ENCODE results near the gene ACTR6. TPM values are rescaled to one million over a fixed set of nuclear protein-coding genes. Genes with fewer than 3 reads are reported as not detected.
"Not testable (repeated sequence)": the region's sequence is repeated elsewhere in the genome, so short reads cannot be mapped to it uniquely, and the experiment has no call there.

ACTR6 gene
- total and polyA plus RNA-seq, 2 experiments from 2014 or later = 25.1 to 29.7 TPM

GRCh38 chr12:100253437-100253836, 52.8 kb downstream of the ACTR6 start:
- TF ChIP-seq EZH2 (IDR thresholded peaks at IDR 0.05; ENCODE audit: insufficient read depth, poor library complexity, severe bottlenecking) (no peak), EZH2phosphoT487 (IDR thresholded peaks at IDR 0.05; ENCODE audit: insufficient read depth, low read depth) (no peak)
- Histone ChIP-seq H3K4me1 (ENCODE audit: insufficient read depth) (peaks cover 13% of the 10 kb centered on the region), H3K36me3 (ENCODE audit: low read depth) (no peaks in the 10 kb centered on the region), H3K27me3 (replicated peaks; ENCODE audit: insufficient read depth) (no peaks in the 10 kb centered on the region), H3K79me2 (ENCODE audit: insufficient read depth) (no peaks in the 10 kb centered on the region), H3F3A (ENCODE audit: insufficient read depth) (0 out of 2 replicates have a peak, but pooled peaks cover 16% of the 10 kb centered on the region), H3K9me2 (ENCODE audit: insufficient read depth) (no peaks in the 10 kb centered on the region), H4K20me1 (ENCODE audit: insufficient read depth) (no peaks in the 10 kb centered on the region), H3K4me2 (ENCODE audit: unreplicated experiment) (no peak overlapping the region), H3K27ac (no peak overlapping the region), H3K4me3 (no peak overlapping the region), H2AFZ (no peak overlapping the region), H3K9me3 (ENCODE audit: low read depth) (no peaks in the 10 kb centered on the region), H3K9ac (no peak overlapping the region)
- WGBS, 2 experiments (ENCODE audit: low coverage in 1 of 2, low lambda C conversion rate in 2 of 2, missing lambda C conversion rate in 2 of 2) = 50 to 56% methylated on average over 1 of the region's 1 CpG
- in situ Hi-C loops (cut with MboI) = no loop called here
- no peak for DNase-seq

GRCh38 chr12:100254876-100255275, 54.3 kb downstream of the ACTR6 start:
- TF ChIP-seq EZH2phosphoT487 (IDR thresholded peaks at IDR 0.05; ENCODE audit: insufficient read depth, low read depth) (no peak), EZH2 (IDR thresholded peaks at IDR 0.05; ENCODE audit: insufficient read depth, poor library complexity, severe bottlenecking) (no peak)
- Histone ChIP-seq H3K79me2 (ENCODE audit: insufficient read depth) (no peaks in the 10 kb centered on the region), H3K27ac (no peak overlapping the region), H3K4me2 (ENCODE audit: unreplicated experiment) (no peak overlapping the region), H4K20me1 (ENCODE audit: insufficient read depth) (no peaks in the 10 kb centered on the region), H3K4me3 (no peak overlapping the region), H3K27me3 (replicated peaks; ENCODE audit: insufficient read depth) (no peaks in the 10 kb centered on the region), H3K36me3 (ENCODE audit: low read depth) (no peaks in the 10 kb centered on the region), H3K9me2 (ENCODE audit: insufficient read depth) (no peaks in the 10 kb centered on the region), H3K9me3 (ENCODE audit: low read depth) (no peaks in the 10 kb centered on the region), H2AFZ (no peak overlapping the region), H3K9ac (no peak overlapping the region), H3K4me1 (ENCODE audit: insufficient read depth) (no peaks in the 10 kb centered on the region), H3F3A (ENCODE audit: insufficient read depth) (0 out of 2 replicates have a peak, but pooled peaks cover 11% of the 10 kb centered on the region)
- in situ Hi-C loops (cut with MboI) = no loop called here
- WGBS, 2 experiments (ENCODE audit: low coverage in 1 of 2, low lambda C conversion rate in 2 of 2, missing lambda C conversion rate in 2 of 2) = 24 to 30% methylated on average over 1 of the region's 1 CpG
- DNase-seq = peak; percentile 52

GRCh38 chr12:100258127-100258526, 57.5 kb downstream of the ACTR6 start:
- Histone ChIP-seq H3K9me2 (ENCODE audit: insufficient read depth) (no peaks in the 10 kb centered on the region), H3K36me3 (ENCODE audit: low read depth) (no peaks in the 10 kb centered on the region), H3F3A (ENCODE audit: insufficient read depth) (0 out of 2 replicates have a peak, but pooled peaks cover 11% of the 10 kb centered on the region), H3K4me3 (no peak overlapping the region), H3K27ac (no peak overlapping the region), H3K4me2 (ENCODE audit: unreplicated experiment) (no peak overlapping the region), H3K79me2 (ENCODE audit: insufficient read depth) (no peaks in the 10 kb centered on the region), H3K9ac (no peak overlapping the region), H2AFZ (no peak overlapping the region), H3K4me1 (ENCODE audit: insufficient read depth) (no peaks in the 10 kb centered on the region), H4K20me1 (ENCODE audit: insufficient read depth) (no peaks in the 10 kb centered on the region), H3K9me3 (ENCODE audit: low read depth) (no peaks in the 10 kb centered on the region), H3K27me3 (replicated peaks; ENCODE audit: insufficient read depth) (no peaks in the 10 kb centered on the region)
- 97% methylated on average over 1 of the region's 1 CpG for WGBS, 2 experiments (ENCODE audit: low coverage in 1 of 2, low lambda C conversion rate in 2 of 2, missing lambda C conversion rate in 2 of 2)
- TF ChIP-seq EZH2phosphoT487 (IDR thresholded peaks at IDR 0.05; ENCODE audit: insufficient read depth, low read depth) = no peak
- no peak for TF ChIP-seq EZH2 (IDR thresholded peaks at IDR 0.05; ENCODE audit: insufficient read depth, poor library complexity, severe bottlenecking)
- no peak for DNase-seq
- in situ Hi-C loops (cut with MboI) = no loop called here

GRCh38 chr12:100263131-100263530, 62.5 kb downstream of the ACTR6 start:
- no peak overlapping the region for H2AFZ ChIP-seq
- no peaks in the 10 kb centered on the region for H4K20me1 ChIP-seq (ENCODE audit: insufficient read depth)
- H3K27ac ChIP-seq = no peak overlapping the region
- DNase-seq = no peak
- WGBS, 2 experiments (ENCODE audit: low coverage in 1 of 2, low lambda C conversion rate in 2 of 2, missing lambda C conversion rate in 2 of 2) = 94 to 95% methylated on average over 5 of the region's 5 CpGs
- peaks cover 7% of the 10 kb centered on the region for H3K79me2 ChIP-seq (ENCODE audit: insufficient read depth)
- TF ChIP-seq EZH2phosphoT487 (IDR thresholded peaks at IDR 0.05; ENCODE audit: insufficient read depth, low read depth) = no peak
- TF ChIP-seq EZH2 (IDR thresholded peaks at IDR 0.05; ENCODE audit: insufficient read depth, poor library complexity, severe bottlenecking) = no peak
- H3K36me3 ChIP-seq (ENCODE audit: low read depth) = no peaks in the 10 kb centered on the region
- no peak overlapping the region for H3K9ac ChIP-seq
- H3K9me3 ChIP-seq (ENCODE audit: low read depth) = no peaks in the 10 kb centered on the region
- H3K27me3 ChIP-seq (replicated peaks; ENCODE audit: insufficient read depth) = no peaks in the 10 kb centered on the region
- in situ Hi-C loops (cut with MboI) = no loop called here
- 0 out of 2 replicates have a peak, but pooled peaks cover under 1% of the 10 kb centered on the region for H3K4me1 ChIP-seq (ENCODE audit: insufficient read depth)
- H3K9me2 ChIP-seq (ENCODE audit: insufficient read depth) = no peaks in the 10 kb centered on the region
- peaks cover 6% of the 10 kb centered on the region for H3F3A ChIP-seq (ENCODE audit: insufficient read depth)
- no peak overlapping the region for H3K4me3 ChIP-seq
- no peak overlapping the region for H3K4me2 ChIP-seq (ENCODE audit: unreplicated experiment)

- H3K4me3 ChIP-seq; H3K4me2 ChIP-seq (ENCODE audit: unreplicated experiment); H3K27ac ChIP-seq; H4K20me1 ChIP-seq (ENCODE audit: insufficient read depth); H2AFZ ChIP-seq; DNase-seq; H3K36me3 ChIP-seq (ENCODE audit: low read depth); H3K9ac ChIP-seq; in situ Hi-C loops (cut with MboI); H3K9me3 ChIP-seq (ENCODE audit: low read depth); H3K9me2 ChIP-seq (ENCODE audit: insufficient read depth); H3K27me3 ChIP-seq (replicated peaks; ENCODE audit: insufficient read depth): not testable (repeated sequence)
- 88 to 94% methylated on average over 5 of the region's 5 CpGs for WGBS, 2 experiments (ENCODE audit: low coverage in 1 of 2, low lambda C conversion rate in 2 of 2, missing lambda C conversion rate in 2 of 2)
- Histone ChIP-seq H3F3A (ENCODE audit: insufficient read depth) (peaks cover 14% of the 10 kb centered on the region), H3K4me1 (ENCODE audit: insufficient read depth) (peaks cover 16% of the 10 kb centered on the region), H3K79me2 (ENCODE audit: insufficient read depth) (peaks cover 27% of the 10 kb centered on the region)
These were observed 64.5 kb downstream of the ACTR6 start for GRCh38 chr12:100265107-100265506.

All from GM23248 (cell line).